ENCODE results near the gene ULK3. TPM values are rescaled to one million over a fixed set of nuclear protein-coding genes. Genes with fewer than 3 reads are reported as not detected.
A peak's percentile ranks its signal among the peaks of the same experiment; 100 is the strongest.

The ULK3 gene
- polyA plus RNA-seq, 2 of the 4 experiments (the other 2 are of a cell fraction): 28.1 to 48.9 TPM

- DNase-seq (ENCODE audit: low read depth in 1 of 2, low spot score in 1 of 2): no peak
Measured at GRCh38 chr15:74817370-74817737, 25.6 kb downstream of the ULK3 start.

GRCh38 chr15:74816624-74817369 is 26.2 kb downstream of the ULK3 start:
- ATAC-seq (no peak), DNase-seq (ENCODE audit: low read depth in 1 of 2, low spot score in 1 of 2) (no peak), FAIRE-seq (no peak)
- no peak overlapping the region for H3K27ac ChIP-seq
- peaks cover 14% of the 10 kb centered on the region for H3K4me1 ChIP-seq
- no peak overlapping the region for H3K4me2 ChIP-seq
- H3K4me3 ChIP-seq: no peak overlapping the region
- no peaks in the 10 kb centered on the region for H3K9me3 ChIP-seq
- WGBS (ENCODE audit: missing lambda C conversion rate): 65% methylated on average over 17 of the region's 19 CpGs
- TF ChIP-seq MAZ (IDR thresholded peaks at IDR 0.05; ENCODE audit: borderline replicate concordance, low read depth, low read length): no peak
- TF ChIP-seq SMC3 (IDR thresholded peaks at IDR 0.05): no peak
- TF ChIP-seq JUN (IDR thresholded peaks at IDR 0.05): no peak
- no peak for TF ChIP-seq HDAC2 (IDR thresholded peaks at IDR 0.05)
- TF ChIP-seq CBX2 (IDR thresholded peaks at IDR 0.05; ENCODE audit: borderline replicate concordance, low read depth): no peak
- no peak for TF ChIP-seq PHF8 (IDR thresholded peaks at IDR 0.05; ENCODE audit: borderline replicate concordance, low read depth)
- TF ChIP-seq BCL3 (IDR thresholded peaks at IDR 0.05): no peak
- TF ChIP-seq EHF (CRISPR knock-in tag; IDR thresholded peaks at IDR 0.05): no peak
- no peak for TF ChIP-seq HOXA7 (CRISPR knock-in tag; IDR thresholded peaks at IDR 0.05)
- TF ChIP-seq CBX8 (IDR thresholded peaks at IDR 0.05): no peak
- TF ChIP-seq BHLHE40 (IDR thresholded peaks at IDR 0.05; ENCODE audit: low read depth, low read length): no peak
- no peak for TF ChIP-seq HOXB5 (CRISPR knock-in tag; IDR thresholded peaks at IDR 0.05)
- no peak for TF ChIP-seq RCOR1 (IDR thresholded peaks at IDR 0.05; ENCODE audit: low read depth, low read length)
- ChIA-PET CTCF (interaction anchor here (65.6 to 66.7 kb wide), 2 partner anchors 2 to 26 kb away, joined by 1908 read pairs; partner anchors contain the start of genes CPLX3, CSK, LMAN1L and ULK3), POLR2A (no interaction called here)

More at GRCh38 chr15:74817370-74817737, 25.6 kb downstream of the ULK3 start:
- ATAC-seq (peak; percentile 20 to 56; a peak in 3 of 6 replicates), FAIRE-seq (no peak)
- Histone ChIP-seq H3K27ac (no peak overlapping the region), H3K4me3 (no peak overlapping the region), H3K4me2 (no peak overlapping the region), H3K9me3 (no peaks in the 10 kb centered on the region), H3K4me1 (peaks cover 14% of the 10 kb centered on the region)
- WGBS (ENCODE audit: missing lambda C conversion rate): 44% methylated on average over 9 of the region's 9 CpGs
- TF ChIP-seq RFX5 (IDR thresholded peaks at IDR 0.05) (no peak), CBX8 (IDR thresholded peaks at IDR 0.05) (no peak), MYC (IDR thresholded peaks at IDR 0.05; ENCODE audit: borderline replicate concordance, low read length) (no peak), FOSL2 (IDR thresholded peaks at IDR 0.05) (no peak), FOSL2 (CRISPR knock-in tag; IDR thresholded peaks at IDR 0.05) (no peak), ELK1 (IDR thresholded peaks at IDR 0.05; ENCODE audit: low read depth, low read length) (no peak), TFCP2L1 (CRISPR knock-in tag; IDR thresholded peaks at IDR 0.05) (no peak), ESRRA (IDR thresholded peaks at IDR 0.05; ENCODE audit: borderline replicate concordance, low read length) (no peak), RARB (CRISPR knock-in tag; IDR thresholded peaks at IDR 0.05) (no peak), HOXB5 (CRISPR knock-in tag; IDR thresholded peaks at IDR 0.05) (no peak), ZFP36 (IDR thresholded peaks at IDR 0.05; ENCODE audit: borderline replicate concordance, partially characterized antibody) (no peak), EHMT2 (IDR thresholded peaks at IDR 0.05; ENCODE audit: low read depth) (no peak), HOXA7 (CRISPR knock-in tag; IDR thresholded peaks at IDR 0.05) (no peak)
- CTCF ChIA-PET: interaction anchor here (65.6 to 66.7 kb wide), 2 partner anchors 2 to 26 kb away, joined by 1908 read pairs; partner anchors contain the start of genes CPLX3, CSK, LMAN1L and ULK3
- POLR2A ChIA-PET: interaction anchor here (0.7 kb wide), 1 partner anchor 551 kb away, joined by 3 read pairs; no protein-coding TSS in a partner anchor
